HFFc6 (cell line): ENCODE measurements around the gene CSTB. TPM values are rescaled to one million over a fixed set of nuclear protein-coding genes. Genes with fewer than 3 reads are reported as not detected.

Experiments
- DNase-seq: peaks from one replicate; pipeline ENCODE4 v3.0.0-alpha.2; 2018
- H3K27ac Mint-ChIP-seq: 2 replicates; pipeline ENCODE4 v1.8.0; 2020; ENCODE audit warnings: mild to moderate bottlenecking, mixed read lengths
- H3K27me3 Mint-ChIP-seq: 2 replicates; pipeline ENCODE4 v1.8.0; 2021; ENCODE audit warnings: mild to moderate bottlenecking, moderate library complexity, mixed read lengths; ENCODE audit not compliant: insufficient read depth
- H3K36me3 Mint-ChIP-seq: 2 replicates; pipeline ENCODE4 v1.8.0; 2021; ENCODE audit warnings: low read depth, mixed read lengths
- H3K4me1 Mint-ChIP-seq: 2 replicates; pipeline ENCODE4 v1.8.0; 2020; ENCODE audit warnings: low read depth, mixed read lengths
- H3K4me3 Mint-ChIP-seq: 2 replicates; pipeline ENCODE4 v1.8.0; 2020; ENCODE audit warnings: mild to moderate bottlenecking, moderate library complexity, mixed read lengths
- H3K9me3 Mint-ChIP-seq: 2 replicates; pipeline ENCODE4 v1.8.0; 2020; ENCODE audit warnings: mild to moderate bottlenecking, mixed read lengths
- CTCF ChIP-seq: fragments of 200-600 bp; sonication (generic); IDR thresholded peaks from 2 replicates; pipeline ENCODE4 v1.5.0; 2021; ENCODE audit warnings: antibody characterized with exemption, mild to moderate bottlenecking
- total RNA-seq, 6 experiments: library from RNA; stranded (reverse); fragmentation: NEBNext Ultra II Directional; extraction: Animal tissue kit (Norgen Biotek cat#: 25700); gene quantifications; 2 replicates in 1 of 6; 3 replicates in 5 of 6; pipeline ENCODE4 v1.2.3, GENCODE V29; 2021

CSTB gene
- total RNA-seq, 6 experiments from 2014 or later: 56.7 to 71.4 (median 66.9) TPM

- H3K27ac Mint-ChIP-seq: no peak overlapping the region
- no peak overlapping the region for H3K4me3 Mint-ChIP-seq
- no peak for DNase-seq
- peaks cover 19% of the 10 kb centered on the region; the same call in 1 of the 2 replicates for H3K36me3 Mint-ChIP-seq
- H3K27me3 Mint-ChIP-seq: peaks cover 6% of the 10 kb centered on the region
- H3K9me3 Mint-ChIP-seq: no peaks in the 10 kb centered on the region
- H3K4me1 Mint-ChIP-seq: peaks cover 14% of the 10 kb centered on the region
- no peak for TF ChIP-seq CTCF
Measured at GRCh38 chr21:43762303-43763128, 13.6 kb downstream of the CSTB start.

- Mint-ChIP-seq H3K4me3 (no peak overlapping the region), H3K27me3 (no peaks in the 10 kb centered on the region; the same call in 1 of the 2 replicates), H3K9me3 (no peaks in the 10 kb centered on the region), H3K4me1 (peaks cover 8% of the 10 kb centered on the region), H3K27ac (no peak overlapping the region), H3K36me3 (peaks cover 19% of the 10 kb centered on the region; the same call in 1 of the 2 replicates)
- no peak for DNase-seq
- TF ChIP-seq CTCF: no peak
Measured at GRCh38 chr21:43761886-43762285, 14.2 kb downstream of the CSTB start.

GRCh38 chr21:43760391-43760958 lies 15.6 kb downstream of the CSTB start:
- no peak overlapping the region for H3K27ac Mint-ChIP-seq

GRCh38 chr21:43759651-43760050 lies 16.5 kb downstream of the CSTB start:
- Mint-ChIP-seq H3K36me3 (peaks cover 13% of the 10 kb centered on the region; the same call in 1 of the 2 replicates), H3K27me3 (no peaks in the 10 kb centered on the region; the same call in 1 of the 2 replicates), H3K9me3 (no peaks in the 10 kb centered on the region), H3K27ac (no peak overlapping the region), H3K4me1 (peaks cover under 1% of the 10 kb centered on the region), H3K4me3 (no peak overlapping the region)
- no peak for DNase-seq
- no peak for TF ChIP-seq CTCF

More at GRCh38 chr21:43760391-43760958, 15.6 kb downstream of the CSTB start:
- H3K36me3 Mint-ChIP-seq: peaks cover 19% of the 10 kb centered on the region; the same call in 1 of the 2 replicates
- H3K27me3 Mint-ChIP-seq: no peaks in the 10 kb centered on the region; the same call in 1 of the 2 replicates
- H3K4me1 Mint-ChIP-seq: peaks cover 8% of the 10 kb centered on the region
- no peak for DNase-seq
- H3K9me3 Mint-ChIP-seq: no peaks in the 10 kb centered on the region
- no peak overlapping the region for H3K4me3 Mint-ChIP-seq
- no peak; the same call in 1 of the 2 replicates for TF ChIP-seq CTCF

- H3K4me1 Mint-ChIP-seq: no peaks in the 10 kb centered on the region
- H3K27ac Mint-ChIP-seq: no peak overlapping the region
- peaks cover 19% of the 10 kb centered on the region for H3K36me3 Mint-ChIP-seq
- no peak for DNase-seq
- H3K4me3 Mint-ChIP-seq: no peak overlapping the region
- no peaks in the 10 kb centered on the region for H3K9me3 Mint-ChIP-seq
- TF ChIP-seq CTCF: no peak
- no peaks in the 10 kb centered on the region; the same call in 1 of the 2 replicates for H3K27me3 Mint-ChIP-seq
Measured at GRCh38 chr21:43758811-43759210, 17.3 kb downstream of the CSTB start.
